Activated CD8-positive, alpha-beta memory T cell treated with anti-CD3 and anti-CD28 coated beads, Interleukin-2, amount 50 U/mL, for 1 hour (primary cell): ENCODE measurements around the gene MVP.
"Not testable (repeated sequence)": the region's sequence is repeated elsewhere in the genome, so short reads cannot be mapped to it uniquely, and the experiment has no call there.

Experiments used
- DNase-seq: peaks from one replicate; pipeline ENCODE4 v3.0.0-alpha.2; 2020; ENCODE audit errors: extremely low read depth

The MVP gene

GRCh38 chr16:29820271-29820701, at the start of gene MVP:
MVP (plus strand) TSS chr16:29820462; CDS start chr16:29830550, 10,088 bp downstream.
- DNase-seq, result no peak

GRCh38 chr16:29772330-29772729, 47.9 kb upstream of the MVP start:
- not testable (repeated sequence) for DNase-seq

- DNase-seq, result no peak
Observed at GRCh38 chr16:29774730-29775129, 45.5 kb upstream of the MVP start.

- no peak for DNase-seq
Observed at GRCh38 chr16:29775742-29776408, 44.4 kb upstream of the MVP start.

GRCh38 chr16:29777576-29778350, 42.5 kb upstream of the MVP start, which contains the start of gene ZG16:
ZG16 (plus strand) TSS chr16:29778256; CDS start chr16:29779267, 1,011 bp downstream.
- DNase-seq, result no peak

GRCh38 chr16:29779474-29779873, 40.8 kb upstream of the MVP start:
- DNase-seq, result no peak

GRCh38 chr16:29783094-29783953, 36.9 kb upstream of the MVP start:
- not testable (repeated sequence) for DNase-seq

- no peak for DNase-seq
Observed at GRCh38 chr16:29784157-29784556, 36.1 kb upstream of the MVP start.

GRCh38 chr16:29784901-29785500, 35.3 kb upstream of the MVP start:
- peak; percentile 43 for DNase-seq

GRCh38 chr16:29787155-29787554, 33.1 kb upstream of the MVP start:
- not testable (repeated sequence) for DNase-seq

- DNase-seq, result no peak
Observed at GRCh38 chr16:29789775-29790182, 30.5 kb upstream of the MVP start.

- peak; percentile 99 for DNase-seq
Observed at GRCh38 chr16:29790183-29790948, 29.9 kb upstream of the MVP start, which contains the start of gene KIF22. KIF22 (plus strand) TSS chr16:29790751; CDS start chr16:29790760, 9 bp downstream.

GRCh38 chr16:29790949-29791844, 29.1 kb upstream of the MVP start:
- DNase-seq, result no peak

- DNase-seq, result no peak
Observed at GRCh38 chr16:29791845-29792807, 28.1 kb upstream of the MVP start.

GRCh38 chr16:29793153-29793552, 27.1 kb upstream of the MVP start:
- not testable (repeated sequence) for DNase-seq

GRCh38 chr16:29794231-29794710, 26.0 kb upstream of the MVP start:
- no peak for DNase-seq

GRCh38 chr16:29802416-29802935, 17.8 kb upstream of the MVP start:
- no peak for DNase-seq

- DNase-seq, result no peak
Observed at GRCh38 chr16:29804020-29804419, 16.2 kb upstream of the MVP start.
